DOHH2 (cell line): Measurements from ENCODE around the gene IGF2BP3.
"Not testable (repeated sequence)": the region's sequence is repeated elsewhere in the genome, so short reads cannot be mapped to it uniquely, and the experiment has no call there.

Source experiments
- H3F3A ChIP-seq: fragments of 200-600 bp; sonication (generic), shearing (Covaris generic); 2 replicates; pipeline ENCODE4 v1.6.0; 2016; ENCODE audit warnings: antibody characterized with exemption, mild to moderate bottlenecking; ENCODE audit not compliant: control insufficient read depth, insufficient read depth
- H3K27ac ChIP-seq: fragments of 200-600 bp; sonication (generic); 2 replicates; pipeline ENCODE4 v1.5.1; 2014; ENCODE audit warnings: low read depth, mild to moderate bottlenecking, low read length, moderate library complexity
- H3K27me3 ChIP-seq: fragments of 200-600 bp; sonication (generic); 2 replicates; pipeline ENCODE4 v1.6.1; 2014; ENCODE audit warnings: mild to moderate bottlenecking, low read length, mixed read lengths; ENCODE audit not compliant: control insufficient read depth
- H3K36me3 ChIP-seq: fragments of 200-600 bp; sonication (generic); 2 replicates; pipeline ENCODE4 v1.6.1; 2014; ENCODE audit warnings: mild to moderate bottlenecking, low read length, moderate library complexity, mixed read lengths; ENCODE audit not compliant: control insufficient read depth
- H3K4me1 ChIP-seq: fragments of 200-600 bp; sonication (generic); 2 replicates; pipeline ENCODE4 v1.6.1; 2014; ENCODE audit warnings: mild to moderate bottlenecking, low read length, mixed read lengths; ENCODE audit not compliant: control insufficient read depth
- H3K4me2 ChIP-seq: fragments of 200-600 bp; sonication (generic); 2 replicates; pipeline ENCODE4 v1.6.0; 2014; ENCODE audit warnings: mild to moderate bottlenecking, low read length, moderate library complexity
- H3K4me3 ChIP-seq: fragments of 200-600 bp; sonication (generic); 2 replicates; pipeline ENCODE4 v1.5.1; 2014; ENCODE audit warnings: mild to moderate bottlenecking, low read length, mixed read lengths
- H3K79me2 ChIP-seq: fragments of 200-600 bp; sonication (generic); 2 replicates; pipeline ENCODE4 v1.6.1; 2014; ENCODE audit warnings: mild to moderate bottlenecking, low read length, mixed read lengths; ENCODE audit not compliant: control insufficient read depth
- H3K9me2 ChIP-seq: fragments of 200-600 bp; sonication (generic); replicated peaks from 2 replicates; pipeline ENCODE4 v1.6.1; 2014; ENCODE audit warnings: mild to moderate bottlenecking, low read length, mixed read lengths; ENCODE audit not compliant: control insufficient read depth
- H3K9me3 ChIP-seq: fragments of 200-600 bp; sonication (generic); 2 replicates; pipeline ENCODE4 v1.6.1; 2014; ENCODE audit warnings: antibody characterized with exemption, low read length, mixed read lengths; ENCODE audit not compliant: control insufficient read depth, insufficient read depth
- H4K20me1 ChIP-seq: fragments of 200-600 bp; sonication (generic); 2 replicates; pipeline ENCODE4 v1.6.0; 2014; ENCODE audit warnings: low read depth, mild to moderate bottlenecking, antibody characterized with exemption, low read length, moderate library complexity; ENCODE audit not compliant: control insufficient read depth, insufficient read depth
- CTCF ChIP-seq: fragments of 200-600 bp; sonication (generic); IDR thresholded peaks from one replicate; pipeline ENCODE4 v1.5.1; 2014; ENCODE audit warnings: antibody characterized with exemption, mild to moderate bottlenecking, low read depth, low read length; ENCODE audit not compliant: poor library complexity, severe bottlenecking
- EZH2phosphoT487 ChIP-seq: fragments of 200-600 bp; sonication (generic); IDR thresholded peaks from 2 replicates; pipeline ENCODE4 v1.6.1; 2017; ENCODE audit warnings: borderline replicate concordance, mild to moderate bottlenecking, antibody characterized with exemption, low read length, moderate library complexity, mixed read lengths

IGF2BP3 gene

GRCh38 chr7:23332910-23333612, 137.2 kb downstream of the IGF2BP3 start:
- no peak overlapping the region for H3K4me2 ChIP-seq
- H3K79me2 ChIP-seq, result peaks cover 6% of the 10 kb centered on the region
- no peaks in the 10 kb centered on the region for H3K9me2 ChIP-seq
- no peak for TF ChIP-seq EZH2phosphoT487
- peaks cover 93% of the 10 kb centered on the region for H3K36me3 ChIP-seq
- no peaks in the 10 kb centered on the region for H3K27me3 ChIP-seq
- peaks cover 5% of the 10 kb centered on the region; the same call in 1 of the 2 replicates for H3F3A ChIP-seq
- H3K4me3 ChIP-seq, result no peak overlapping the region
- no peaks in the 10 kb centered on the region for H3K4me1 ChIP-seq
- no peak overlapping the region for H3K27ac ChIP-seq
- no peaks in the 10 kb centered on the region for H3K9me3 ChIP-seq
- H4K20me1 ChIP-seq, result no peaks in the 10 kb centered on the region

- Histone ChIP-seq H3K9me2 (no peaks in the 10 kb centered on the region), H3F3A (peaks cover 5% of the 10 kb centered on the region; the same call in 1 of the 2 replicates), H3K4me2 (no peak overlapping the region), H3K4me3 (no peak overlapping the region), H3K9me3 (no peaks in the 10 kb centered on the region; the same call in 1 of the 2 replicates), H3K36me3 (peaks cover 92% of the 10 kb centered on the region), H3K27me3 (no peaks in the 10 kb centered on the region), H3K79me2 (peaks cover 11% of the 10 kb centered on the region), H3K27ac (no peak overlapping the region), H3K4me1 (no peaks in the 10 kb centered on the region), H4K20me1 (no peaks in the 10 kb centered on the region)
- TF ChIP-seq CTCF (no peak), EZH2phosphoT487 (no peak)
Observed at GRCh38 chr7:23332193-23332592, 138.1 kb downstream of the IGF2BP3 start.

- Histone ChIP-seq H3K27me3 (no peaks in the 10 kb centered on the region), H3K4me2 (no peak overlapping the region), H3K9me2 (no peaks in the 10 kb centered on the region), H3K79me2 (peaks cover 11% of the 10 kb centered on the region), H3K4me3 (no peak overlapping the region), H3K4me1 (no peaks in the 10 kb centered on the region), H3K36me3 (peaks cover 81% of the 10 kb centered on the region), H3K27ac (no peak overlapping the region), H3K9me3 (no peaks in the 10 kb centered on the region; the same call in 1 of the 2 replicates), H4K20me1 (no peaks in the 10 kb centered on the region), H3F3A (peaks cover 5% of the 10 kb centered on the region; the same call in 1 of the 2 replicates)
- TF ChIP-seq CTCF (no peak), EZH2phosphoT487 (no peak)
Observed at GRCh38 chr7:23331132-23331531, 139.2 kb downstream of the IGF2BP3 start.

GRCh38 chr7:23315366-23315765, 154.9 kb downstream of the IGF2BP3 start:
- no peaks in the 10 kb centered on the region for H3K9me2 ChIP-seq
- H3K27me3 ChIP-seq, result no peaks in the 10 kb centered on the region
- no peaks in the 10 kb centered on the region for H3K4me1 ChIP-seq
- peaks cover 18% of the 10 kb centered on the region; the same call in 1 of the 2 replicates for H3F3A ChIP-seq
- no peak overlapping the region for H3K4me2 ChIP-seq
- H3K4me3 ChIP-seq, result no peak overlapping the region
- no peaks in the 10 kb centered on the region for H3K9me3 ChIP-seq
- no peak overlapping the region for H3K27ac ChIP-seq
- H3K79me2 ChIP-seq, result no peaks in the 10 kb centered on the region
- H3K36me3 ChIP-seq, result peaks cover 96% of the 10 kb centered on the region
- TF ChIP-seq EZH2phosphoT487, result no peak
- no peak for TF ChIP-seq CTCF
- H4K20me1 ChIP-seq, result no peaks in the 10 kb centered on the region

GRCh38 chr7:23312141-23312540, 158.2 kb downstream of the IGF2BP3 start:
- Histone ChIP-seq H3F3A (peaks cover 21% of the 10 kb centered on the region), H3K36me3 (peaks cover 96% of the 10 kb centered on the region), H3K79me2 (peaks cover 22% of the 10 kb centered on the region)
- not testable (repeated sequence) for H3K4me3 ChIP-seq, H3K4me2 ChIP-seq, H3K4me1 ChIP-seq, H4K20me1 ChIP-seq, H3K9me2 ChIP-seq, H3K9me3 ChIP-seq, H3K27me3 ChIP-seq, H3K27ac ChIP-seq
